AML-193 (cell line): ENCODE data around the gene RNF151.

Source experiments
- DNase-seq, 2 experiments: peaks; one replicate each; lab custom pipeline; 2025; lab: John Stamatoyannopoulos, UW

RNF151 gene

DNA sequence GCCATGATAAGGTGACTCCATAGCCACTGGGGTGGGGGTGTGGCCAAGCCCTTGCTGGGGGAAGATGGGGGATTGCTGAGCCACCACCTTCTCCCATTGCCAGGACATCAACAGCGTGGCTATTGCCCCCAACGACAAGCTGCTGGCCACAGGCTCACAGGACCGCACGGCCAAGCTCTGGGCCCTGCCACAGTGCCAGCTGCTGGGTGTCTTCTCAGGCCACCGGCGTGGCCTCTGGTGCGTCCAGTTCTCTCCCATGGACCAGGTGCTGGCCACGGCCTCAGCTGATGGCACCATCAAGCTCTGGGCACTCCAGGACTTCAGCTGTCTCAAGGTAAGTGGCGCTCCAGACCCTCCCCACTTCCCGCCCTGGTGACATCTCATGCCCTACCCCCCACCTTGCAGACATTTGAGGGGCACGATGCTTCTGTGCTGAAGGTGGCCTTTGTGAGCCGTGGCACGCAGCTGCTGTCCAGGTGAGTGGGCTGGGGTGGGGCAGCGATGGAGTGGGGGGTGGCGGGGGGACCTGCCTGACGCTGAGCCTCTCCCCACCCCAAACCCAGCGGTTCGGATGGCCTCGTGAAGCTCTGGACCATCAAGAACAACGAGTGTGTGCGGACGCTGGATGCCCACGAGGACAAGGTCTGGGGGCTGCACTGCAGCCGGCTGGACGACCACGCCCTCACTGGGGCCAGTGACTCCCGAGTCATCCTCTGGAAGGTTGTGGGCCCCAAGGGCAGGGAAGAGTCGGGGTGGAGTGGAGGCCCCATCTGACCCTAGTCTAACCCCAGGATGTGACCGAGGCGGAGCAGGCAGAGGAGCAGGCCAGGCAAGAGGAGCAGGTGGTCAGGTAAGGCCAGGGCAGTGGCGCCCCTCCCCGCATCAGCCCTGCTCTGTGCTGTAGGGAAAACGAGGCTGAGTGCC is 10.6 kb downstream of the RNF151 start:
- DNase-seq = no peak

DNA sequence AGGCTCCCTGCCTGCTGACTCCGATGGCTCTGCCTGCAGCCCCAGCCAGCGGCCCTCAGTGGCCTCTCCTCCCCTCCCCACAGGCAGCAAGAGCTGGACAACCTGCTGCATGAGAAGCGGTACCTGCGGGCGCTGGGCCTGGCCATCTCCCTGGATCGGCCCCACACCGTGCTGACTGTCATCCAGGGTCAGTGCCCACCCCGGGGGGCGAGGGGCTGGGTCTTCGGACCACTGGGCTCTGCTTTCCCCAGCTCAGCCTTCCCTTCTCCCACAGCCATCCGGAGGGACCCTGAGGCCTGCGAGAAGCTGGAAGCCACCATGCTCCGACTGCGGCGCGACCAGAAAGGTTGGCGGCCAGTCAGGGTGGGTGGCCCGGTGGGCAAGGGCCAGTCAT is 11.2 kb downstream of the RNF151 start:
- no peak for DNase-seq

DNA sequence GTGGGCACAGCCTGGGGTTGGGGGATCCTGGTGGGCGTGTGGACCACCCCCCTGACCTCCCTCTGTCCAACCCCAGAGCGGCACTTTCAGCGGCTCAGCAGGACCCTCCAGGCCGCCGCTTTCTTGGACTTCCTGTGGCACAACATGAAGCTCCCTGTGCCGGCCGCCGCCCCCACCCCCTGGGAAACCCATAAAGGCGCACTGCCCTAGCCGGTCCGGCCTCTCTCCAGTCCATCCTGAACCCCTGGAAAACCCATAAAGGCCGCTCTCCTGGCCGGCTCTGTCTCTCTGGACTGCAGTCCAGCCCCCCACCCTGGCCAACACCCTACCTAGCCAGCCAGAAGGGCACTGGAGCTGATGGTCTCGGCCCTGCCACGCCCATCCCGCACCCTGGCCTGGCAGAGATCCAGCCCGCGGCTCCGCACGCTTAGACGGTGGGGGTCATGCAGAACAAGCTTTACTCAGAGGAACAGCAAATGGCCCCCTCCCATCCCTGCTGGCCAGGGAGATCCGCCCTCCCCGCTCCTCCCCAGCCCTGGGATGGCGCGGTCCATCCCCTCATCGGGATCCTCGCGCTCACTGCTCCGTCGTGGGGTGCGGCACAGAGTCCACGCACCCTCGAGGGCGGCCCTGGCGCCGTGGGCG is 11.9 kb downstream of the RNF151 start:
- no peak for DNase-seq

DNA sequence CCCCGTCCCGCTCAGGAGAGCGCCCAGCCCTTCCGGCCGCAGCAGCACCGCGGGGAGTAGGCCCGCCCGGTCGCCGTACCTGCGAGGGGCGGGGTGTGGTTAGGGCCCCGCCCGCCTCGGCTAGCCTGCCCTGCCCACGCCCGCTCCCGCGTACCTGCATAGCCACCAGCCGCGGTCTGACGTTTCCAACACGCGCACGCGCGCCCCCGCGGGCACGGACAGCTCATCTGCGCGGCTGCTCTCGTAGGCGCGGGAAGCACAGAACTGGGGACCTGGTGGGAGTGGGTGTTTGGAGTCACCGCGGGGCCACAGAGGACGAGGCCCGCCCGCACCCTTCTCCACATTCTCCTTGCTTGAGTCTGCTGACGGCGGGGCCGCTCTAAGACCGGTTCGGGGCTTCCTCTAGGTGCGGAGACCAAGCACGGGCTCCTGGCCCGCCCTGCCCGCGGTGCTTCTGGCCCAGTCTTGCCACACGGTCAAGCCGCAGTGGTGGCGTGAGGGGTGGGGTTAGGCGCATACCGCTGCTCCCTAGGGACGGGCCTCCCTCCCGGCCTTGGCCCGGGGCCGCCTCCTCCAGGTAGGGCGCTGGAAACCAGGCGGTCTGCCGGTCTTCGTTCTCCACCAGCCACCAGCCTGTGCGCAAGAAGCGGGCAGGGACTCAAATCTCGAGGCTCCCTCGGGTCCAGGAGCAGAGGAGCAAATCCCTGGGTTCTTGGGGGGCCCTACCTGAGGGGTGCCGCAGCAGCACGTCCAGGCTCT is 12.8 kb downstream of the RNF151 start:
- DNase-seq = no peak

DNA sequence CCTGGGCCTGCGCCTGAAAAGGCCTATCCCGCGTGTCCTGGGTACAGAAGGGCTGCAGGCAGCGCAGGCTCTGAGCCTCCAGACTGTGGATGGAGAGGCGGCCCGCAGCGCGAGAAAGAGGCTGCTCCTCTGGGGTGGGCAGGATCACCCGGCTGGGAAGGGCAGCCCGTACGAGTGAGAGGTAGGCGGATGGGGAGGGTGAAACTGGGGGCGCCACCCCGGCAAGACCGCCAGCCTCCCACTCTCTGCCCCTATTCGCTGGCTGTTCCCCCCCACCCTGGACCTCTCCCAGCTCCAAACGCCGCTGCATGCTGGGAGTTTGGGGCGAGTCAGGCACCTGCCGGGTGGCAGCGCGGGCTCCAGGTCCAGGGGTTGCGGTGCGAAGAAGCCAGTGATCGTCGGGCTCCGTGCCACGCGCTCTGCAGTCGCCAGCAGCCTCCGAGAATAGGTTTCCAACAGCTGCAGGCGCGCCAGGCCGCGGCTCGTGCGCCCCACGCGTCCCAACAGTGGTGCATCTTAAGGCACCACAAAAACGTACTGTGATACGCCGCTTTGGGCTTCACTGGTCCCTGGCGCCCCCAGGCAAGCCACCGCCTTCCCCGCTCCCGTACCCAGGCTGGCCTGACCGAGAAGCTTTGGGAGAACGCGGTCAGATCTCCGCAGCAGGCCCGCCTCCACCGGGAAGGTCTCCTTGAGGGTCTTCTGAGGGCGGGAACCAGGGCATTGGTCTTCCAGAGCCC is 13.5 kb downstream of the RNF151 start:
- no peak for DNase-seq

DNA sequence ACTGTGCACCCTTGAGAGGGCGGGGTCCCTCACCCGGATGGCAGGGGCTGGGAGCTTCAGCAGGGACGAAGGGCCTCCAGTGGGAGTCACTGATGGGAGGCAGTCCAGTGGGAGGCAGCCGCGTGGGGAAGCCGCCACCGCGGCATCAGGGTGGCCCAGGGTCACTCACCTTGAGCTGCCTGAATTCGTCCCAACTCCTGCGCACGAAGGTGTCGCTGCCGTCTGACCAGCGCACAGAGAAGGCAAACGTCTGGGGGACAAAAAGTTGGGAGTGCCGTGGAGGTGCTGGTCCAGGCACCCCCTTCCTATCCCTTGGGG is 14.1 kb downstream of the RNF151 start:
- DNase-seq = no peak

DNA sequence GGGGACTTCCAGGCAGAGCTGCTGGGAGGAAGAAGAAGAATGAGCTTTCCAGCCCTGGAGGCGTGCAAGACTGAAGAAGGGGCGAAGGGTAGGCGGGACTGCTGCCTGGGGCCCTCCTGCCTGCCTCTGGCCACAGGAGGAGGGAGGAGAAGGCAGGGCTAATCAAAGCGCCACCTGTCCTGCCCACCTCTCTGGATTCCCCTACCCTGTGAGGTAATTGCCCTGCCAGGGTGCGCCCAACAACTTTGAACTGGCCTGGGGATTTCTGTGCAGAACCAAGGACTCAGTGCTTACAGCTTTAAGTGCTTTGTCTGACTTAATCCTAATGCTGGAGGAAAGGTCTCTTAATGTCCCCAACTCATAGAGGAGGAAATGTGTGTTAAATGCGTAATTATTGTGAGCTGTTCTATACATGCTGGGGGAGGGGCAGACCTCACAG is 14.8 kb downstream of the RNF151 start, which contains the start of gene NOXO1:
NOXO1 (minus strand) TSS at position 72 of the 439 bp plus-strand sequence. CDS start 290 bp downstream, outside the sequence.
- no peak for DNase-seq

DNA sequence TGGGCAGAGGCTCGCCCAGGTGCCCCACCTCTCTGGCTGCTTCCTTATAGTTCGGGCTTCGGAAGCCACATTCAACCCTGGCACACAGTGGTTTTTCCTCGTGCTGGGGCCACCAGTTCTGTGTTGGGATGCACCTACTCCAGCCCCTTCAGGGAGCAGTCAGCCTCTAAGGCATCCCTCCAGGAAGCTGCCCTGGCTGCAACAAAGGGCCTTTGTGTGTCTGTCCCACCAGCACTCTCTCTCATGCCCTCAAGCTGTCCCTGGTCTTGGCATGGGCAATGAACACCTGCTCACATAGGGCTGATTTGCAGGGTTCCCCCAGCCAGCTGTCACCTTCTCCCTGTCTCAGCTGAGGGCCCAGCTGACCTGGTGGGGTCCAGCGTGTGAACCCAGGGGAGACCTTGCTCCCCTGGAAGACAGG is 15.4 kb downstream of the RNF151 start:
- DNase-seq = no peak

DNA sequence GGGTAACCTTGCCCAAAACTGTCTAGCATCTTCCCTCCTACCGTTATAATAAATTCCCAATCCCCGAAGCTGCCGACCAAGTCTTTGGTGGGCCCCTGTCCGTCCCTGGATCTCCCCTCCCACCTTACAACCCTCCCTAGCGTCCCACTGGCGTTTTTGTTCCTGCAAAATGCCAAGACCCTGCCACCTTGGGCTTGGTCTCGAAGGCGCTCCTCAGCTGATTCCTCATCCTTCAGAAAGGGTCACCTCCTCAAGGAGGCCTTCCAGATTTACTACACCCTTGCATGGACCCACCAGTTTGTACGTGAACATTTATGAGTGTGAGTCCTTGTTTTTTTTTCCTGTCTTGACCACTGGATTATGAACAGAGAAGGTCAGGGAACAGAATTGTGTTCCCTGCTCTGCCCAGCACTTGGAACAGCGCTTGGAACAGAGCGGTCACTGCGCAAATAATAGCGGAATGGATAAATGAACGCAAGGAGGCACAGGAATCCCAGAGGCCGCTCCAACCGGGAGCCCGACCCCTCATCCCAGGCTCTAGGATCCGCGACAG is 16.4 kb downstream of the RNF151 start:
- no peak for DNase-seq

DNA sequence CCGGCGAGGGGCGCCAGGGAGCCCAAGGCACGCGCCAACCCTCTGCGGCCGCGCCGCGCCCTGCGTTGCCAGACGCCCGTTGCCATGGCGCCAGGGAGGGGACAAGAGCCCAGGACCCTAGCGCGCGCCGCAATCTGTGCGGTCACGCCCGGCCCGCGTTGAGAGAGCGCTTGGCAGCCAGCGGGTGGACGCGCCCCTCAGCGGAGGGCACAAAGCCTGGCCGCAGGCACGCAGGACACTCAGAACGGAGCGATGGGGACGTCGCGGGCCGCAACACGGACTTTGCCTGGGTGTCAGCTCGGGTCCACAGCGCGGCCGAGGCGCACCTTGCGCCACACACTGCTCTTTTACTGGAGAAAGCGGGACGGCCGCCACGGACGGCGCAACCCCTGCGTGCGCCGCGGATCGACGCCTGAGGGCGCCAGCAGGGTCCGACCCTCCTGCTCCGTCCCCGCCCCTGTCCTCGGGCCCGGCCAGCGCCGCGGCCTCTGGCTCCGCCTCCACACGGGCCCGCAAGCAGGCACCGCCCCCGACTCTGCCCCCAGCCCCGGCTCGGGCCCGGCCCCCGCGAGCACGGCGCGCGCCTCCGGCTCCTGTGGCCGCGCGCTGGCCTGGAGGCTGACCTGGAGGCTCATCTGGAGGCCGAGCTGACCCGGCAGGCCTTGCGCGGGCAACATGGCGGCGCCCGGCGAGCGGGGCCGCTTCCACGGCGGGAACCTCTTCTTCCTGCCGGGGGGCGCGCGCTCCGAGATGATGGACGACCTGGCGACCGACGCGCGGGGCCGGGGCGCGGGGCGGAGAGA is 17.1 kb downstream of the RNF151 start, which contains the start of gene GFER:
GFER (plus strand) TSS at position 650 of the 803 bp plus-strand sequence; CDS start at position 676, 26 bp downstream.
- DNase-seq = peak; percentile 83 to 91

DNA sequence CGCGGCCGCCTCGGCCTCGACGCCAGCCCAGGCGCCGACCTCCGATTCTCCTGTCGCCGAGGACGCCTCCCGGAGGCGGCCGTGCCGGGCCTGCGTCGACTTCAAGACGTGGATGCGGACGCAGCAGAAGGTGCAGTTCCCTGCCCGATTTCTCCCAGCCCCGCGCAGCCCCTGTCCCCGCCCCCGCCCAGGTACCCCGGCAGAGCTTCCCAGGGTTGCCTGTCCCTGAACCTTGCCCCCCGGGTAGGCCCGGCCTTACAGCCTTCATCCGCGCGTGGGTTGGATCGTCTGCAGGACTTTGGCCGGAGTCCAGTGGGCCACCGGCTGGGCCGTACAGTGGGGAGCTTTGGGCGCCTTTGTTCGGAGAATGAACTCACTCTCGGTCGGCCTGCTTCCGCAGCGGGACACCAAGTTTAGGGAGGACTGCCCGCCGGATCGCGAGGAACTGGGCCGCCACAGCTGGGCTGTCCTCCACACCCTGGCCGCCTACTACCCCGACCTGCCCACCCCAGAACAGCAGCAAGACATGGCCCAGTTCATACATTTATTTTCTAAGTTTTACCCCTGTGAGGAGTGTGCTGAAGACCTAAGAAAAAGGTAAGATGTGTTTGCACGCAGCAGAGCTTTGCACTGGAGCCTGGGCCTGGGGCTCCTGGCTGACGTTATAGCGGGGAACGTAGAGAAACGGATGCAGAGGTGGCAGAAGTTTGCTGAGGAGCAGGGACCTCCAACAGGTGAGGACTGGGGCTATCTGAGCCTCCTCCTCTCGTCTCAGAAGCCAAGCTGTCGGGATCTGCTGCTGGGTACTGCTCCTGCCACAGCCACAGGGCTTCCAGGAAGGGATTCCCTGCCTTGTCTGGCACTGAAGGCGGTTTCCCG is 17.9 kb downstream of the RNF151 start:
- peak in 1 of 2 experiments; percentile 29 for DNase-seq

DNA sequence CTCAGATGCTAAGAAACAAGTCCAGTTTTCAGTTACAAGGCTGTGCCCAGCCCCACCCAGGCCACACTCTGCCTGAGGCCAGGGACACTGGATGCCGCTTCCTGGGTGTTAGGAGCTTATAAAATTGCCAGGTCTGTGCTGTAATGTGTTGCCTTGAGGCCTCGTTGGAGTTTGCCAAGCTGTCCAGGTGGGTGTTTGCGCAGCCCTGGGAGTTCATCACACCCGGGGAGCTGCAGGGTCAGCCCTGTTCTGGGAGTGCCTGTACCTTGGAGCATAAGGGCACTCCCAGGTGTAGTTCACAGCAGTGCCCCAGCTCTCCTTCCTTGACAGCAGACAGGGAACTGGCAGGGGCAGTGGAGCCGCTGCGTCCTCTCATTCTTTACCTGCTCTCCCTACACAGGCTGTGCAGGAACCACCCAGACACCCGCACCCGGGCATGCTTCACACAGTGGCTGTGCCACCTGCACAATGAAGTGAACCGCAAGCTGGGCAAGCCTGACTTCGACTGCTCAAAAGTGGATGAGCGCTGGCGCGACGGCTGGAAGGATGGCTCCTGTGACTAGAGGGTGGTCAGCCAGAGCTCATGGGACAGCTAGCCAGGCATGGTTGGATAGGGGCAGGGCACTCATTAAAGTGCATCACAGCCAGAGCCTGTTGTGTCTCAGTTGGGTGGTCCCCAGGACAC is 19.0 kb downstream of the RNF151 start:
- no peak for DNase-seq

DNA sequence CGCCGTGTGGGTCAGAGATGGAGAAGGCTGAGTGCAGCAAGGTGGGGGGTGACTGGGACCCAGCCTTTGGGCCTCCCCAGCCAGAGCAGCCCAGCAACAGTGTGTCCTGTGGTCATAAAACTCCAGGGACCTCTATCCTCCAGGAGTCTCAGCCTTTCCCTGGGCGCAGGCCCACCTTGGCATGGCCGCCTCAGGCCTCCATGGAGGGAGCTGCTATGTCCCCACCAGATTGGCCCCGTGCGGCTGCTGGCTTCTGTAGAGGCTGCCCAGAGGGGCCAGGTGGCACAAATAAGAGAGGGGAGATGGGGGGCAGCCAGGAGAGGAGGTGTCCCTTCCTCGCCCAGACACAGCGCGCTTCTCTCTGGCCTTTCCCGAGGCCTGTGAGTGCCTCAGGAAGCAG is 20.5 kb downstream of the RNF151 start:
- no peak for DNase-seq

DNA sequence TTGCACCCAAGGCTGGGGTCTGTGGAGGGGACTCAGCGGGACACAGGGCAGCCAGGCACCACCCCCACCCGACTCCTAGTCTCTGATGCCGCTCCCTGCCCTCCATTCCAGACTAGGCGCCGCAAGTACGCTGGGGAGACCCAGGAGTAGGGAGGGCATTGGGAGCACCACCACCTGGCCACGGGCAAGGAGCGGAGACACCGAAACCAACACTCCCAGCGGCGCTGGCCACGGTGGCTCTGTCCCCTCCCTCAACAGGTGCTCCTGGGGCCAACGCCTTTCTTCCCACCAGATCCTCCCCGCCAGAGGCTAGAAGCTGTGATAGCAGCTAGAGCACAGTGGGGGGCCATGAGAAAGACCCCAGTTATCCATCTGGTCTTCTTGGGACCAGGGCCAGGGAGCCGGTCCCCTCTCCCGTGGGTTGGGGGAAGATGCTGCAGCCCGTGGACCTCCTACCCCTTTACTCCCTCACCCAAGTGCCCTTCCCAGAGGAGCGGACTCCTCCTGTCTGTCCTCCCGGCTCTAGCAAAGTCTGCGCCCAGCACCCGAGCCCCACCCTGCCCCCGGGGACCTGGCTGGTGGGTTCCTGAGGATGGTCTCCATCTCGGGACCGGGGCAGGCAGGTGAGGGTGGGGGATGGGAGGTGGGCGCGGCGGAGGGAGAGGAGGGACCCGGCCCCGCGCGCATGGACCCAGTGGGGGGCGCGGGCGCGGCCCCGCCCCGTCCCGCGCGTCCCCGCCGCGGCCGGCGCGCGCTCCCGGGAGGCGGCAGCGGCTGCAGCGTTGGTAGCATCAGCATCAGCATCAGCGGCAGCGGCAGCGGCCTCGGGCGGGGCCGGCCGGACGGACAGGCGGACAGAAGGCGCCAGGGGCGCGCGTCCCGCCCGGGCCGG is 22.8 kb downstream of the RNF151 start, which contains the start of gene SYNGR3:
SYNGR3 (plus strand) TSS at position 762 of the 892 bp plus-strand sequence. CDS start 133 bp downstream, outside the sequence.
- no peak for DNase-seq

DNA sequence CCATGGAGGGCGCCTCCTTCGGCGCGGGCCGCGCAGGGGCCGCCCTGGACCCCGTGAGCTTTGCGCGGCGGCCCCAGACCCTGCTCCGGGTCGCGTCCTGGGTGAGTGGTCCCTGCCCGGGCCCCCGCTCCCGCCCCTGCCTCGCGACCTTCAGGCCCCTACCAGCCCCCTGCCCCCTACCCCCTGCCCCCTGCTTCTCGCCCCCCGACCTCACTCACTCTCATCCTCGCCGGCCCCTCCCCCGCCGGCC is 23.4 kb downstream of the RNF151 start:
- no peak for DNase-seq

DNA sequence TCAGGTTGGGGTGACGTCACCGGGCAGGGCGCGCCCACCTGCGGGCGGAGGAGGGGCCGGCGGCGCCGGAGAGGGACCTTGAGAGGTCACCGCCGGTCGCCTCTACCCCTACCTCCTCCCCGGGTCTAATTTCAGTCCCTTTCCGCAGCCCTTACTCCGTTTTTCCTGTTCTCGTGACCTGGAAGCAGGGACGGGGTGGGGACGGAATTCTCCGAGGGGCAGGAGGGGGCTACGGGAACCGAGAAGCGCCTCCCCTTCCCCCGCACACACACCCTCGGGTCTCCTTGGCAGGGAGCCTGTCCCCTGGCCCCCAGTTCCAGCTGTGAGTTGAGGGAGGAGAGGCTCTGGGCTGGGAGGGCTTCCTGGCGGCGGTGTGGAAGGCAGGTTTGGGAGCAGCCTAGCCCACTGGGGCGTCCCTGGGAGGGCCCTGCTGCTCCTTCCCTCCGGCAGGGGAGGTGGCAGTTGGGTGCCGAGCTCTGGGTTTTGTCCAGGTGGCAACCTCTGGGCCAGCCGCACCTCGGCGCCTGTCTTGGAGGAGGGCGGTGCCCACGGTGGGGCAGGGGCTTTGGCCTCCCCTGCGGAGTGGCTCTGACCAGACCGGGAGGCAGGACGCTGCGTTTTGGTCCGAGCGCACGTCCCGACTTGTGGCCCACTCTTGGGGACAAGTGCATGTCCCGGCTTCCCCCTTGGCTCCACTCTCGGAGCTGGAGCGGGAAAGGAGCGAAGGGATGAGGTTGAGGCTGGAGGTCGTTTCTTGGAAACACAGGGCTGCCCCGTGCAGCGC is 23.9 kb downstream of the RNF151 start:
- DNase-seq = no peak

DNA sequence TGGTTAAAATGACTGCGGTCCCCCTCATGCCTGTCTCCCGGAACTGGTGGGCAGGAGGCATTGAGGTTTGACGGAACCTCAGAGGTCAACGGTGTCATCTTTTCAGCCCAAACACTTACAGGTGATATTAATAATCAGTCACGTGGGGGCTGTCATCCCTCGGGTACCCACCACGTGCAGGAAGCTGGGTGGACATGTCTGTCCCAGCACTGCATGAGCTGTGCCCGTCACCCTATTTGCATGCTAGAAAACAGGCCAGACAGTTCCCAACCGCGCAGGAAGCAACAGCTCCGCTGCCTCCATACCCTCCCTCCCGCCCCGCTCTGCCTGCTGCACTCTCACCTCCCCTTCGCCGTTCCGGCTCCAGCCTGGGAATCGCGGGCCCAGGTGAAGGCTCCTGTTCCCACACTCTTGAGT is 24.5 kb downstream of the RNF151 start:
- DNase-seq = no peak
